Fibroblast of gingiva (primary cell): ENCODE measurements around the gene LRRC47.

Experiments
- DNase-seq: peaks from one replicate; pipeline ENCODE4 v3.0.0-alpha.2; 2011; ENCODE audit warnings: low read depth

Gene LRRC47

DNA sequence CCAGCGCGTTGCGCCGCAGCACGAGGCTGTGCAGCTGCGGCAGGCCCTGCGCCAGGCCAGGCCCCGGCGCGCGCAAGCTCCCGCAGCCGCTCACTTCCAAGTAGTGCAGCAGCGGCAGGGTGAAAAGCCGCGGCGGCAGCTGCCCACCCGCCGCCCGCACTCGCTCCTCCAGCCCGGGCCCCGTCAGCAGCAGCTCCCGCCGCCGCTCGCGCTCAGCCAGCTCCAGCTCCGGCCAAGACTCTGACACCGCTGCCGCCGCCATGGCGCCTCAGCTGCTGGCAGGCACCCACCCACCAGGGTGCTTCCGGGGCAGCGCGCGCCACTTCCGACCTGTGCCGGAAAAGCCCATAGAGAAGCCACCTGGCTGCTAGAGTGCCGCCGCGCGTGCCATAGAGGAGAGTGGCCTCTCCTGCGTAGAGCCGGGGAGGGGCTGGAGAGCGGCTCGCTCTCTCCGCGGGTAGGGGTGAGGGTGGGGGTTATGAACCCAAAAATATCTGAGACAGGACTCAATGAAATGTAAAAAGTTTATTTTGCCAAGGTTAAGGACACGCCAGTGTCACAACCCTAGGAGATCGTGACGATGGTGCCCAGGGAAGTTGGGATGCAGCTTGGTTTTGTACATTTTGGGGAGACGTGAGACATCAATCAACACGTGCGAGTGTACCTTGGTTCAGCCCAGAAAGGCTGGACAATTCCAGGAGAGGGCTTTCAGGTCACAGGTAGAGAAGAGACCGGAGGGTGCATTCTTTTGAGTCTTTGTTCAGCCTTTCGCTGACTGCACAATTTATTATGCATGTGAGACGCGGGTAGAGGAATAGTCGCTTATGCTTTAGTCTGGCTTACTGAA is at the start of gene LRRC47:
TSS of gene LRRC47 (minus strand) at position 284 of the 847 bp plus-strand sequence. CDS start at position 262, 22 bp downstream.
- peak; percentile 90 for DNase-seq

DNA sequence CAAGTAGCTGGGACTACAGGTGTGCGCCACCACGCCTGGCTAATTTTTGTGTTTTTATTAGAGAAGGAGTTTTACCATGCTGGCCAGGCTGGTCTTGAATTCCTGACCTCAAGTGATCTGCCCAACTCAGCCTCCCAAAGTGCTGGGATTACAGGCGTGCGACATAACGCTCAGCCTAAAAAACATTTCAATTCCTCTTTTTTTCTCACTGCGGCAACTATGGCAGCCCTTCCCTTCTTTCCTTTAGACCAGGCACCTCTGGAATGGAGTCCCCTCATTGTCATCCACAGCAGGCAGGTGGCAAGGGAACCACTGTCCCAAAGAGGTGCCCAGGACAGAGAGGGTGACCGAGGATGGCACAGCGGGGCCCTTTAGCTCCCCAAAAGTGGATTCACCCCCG is 46.6 kb upstream of the LRRC47 start:
- DNase-seq, result no peak

DNA sequence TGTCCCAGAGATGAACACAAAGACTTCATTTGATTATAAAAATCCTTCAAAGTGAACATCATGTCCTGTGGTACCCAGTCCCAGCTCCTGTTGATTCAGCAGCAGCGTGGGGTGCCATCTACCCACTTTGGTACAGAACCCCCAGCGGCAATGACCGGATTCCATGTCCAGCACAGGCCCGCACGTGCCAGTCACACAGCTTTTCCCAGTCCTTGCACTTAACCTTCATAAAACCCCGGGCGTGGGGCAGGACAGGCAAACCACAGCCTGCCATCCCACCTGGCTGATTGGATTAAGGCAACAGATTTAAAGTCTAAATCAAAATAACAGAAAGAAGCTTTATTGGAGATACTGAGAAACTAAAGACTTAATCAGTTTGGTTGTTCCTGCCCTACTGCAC is 45.2 kb upstream of the LRRC47 start:
- DNase-seq, result no peak

DNA sequence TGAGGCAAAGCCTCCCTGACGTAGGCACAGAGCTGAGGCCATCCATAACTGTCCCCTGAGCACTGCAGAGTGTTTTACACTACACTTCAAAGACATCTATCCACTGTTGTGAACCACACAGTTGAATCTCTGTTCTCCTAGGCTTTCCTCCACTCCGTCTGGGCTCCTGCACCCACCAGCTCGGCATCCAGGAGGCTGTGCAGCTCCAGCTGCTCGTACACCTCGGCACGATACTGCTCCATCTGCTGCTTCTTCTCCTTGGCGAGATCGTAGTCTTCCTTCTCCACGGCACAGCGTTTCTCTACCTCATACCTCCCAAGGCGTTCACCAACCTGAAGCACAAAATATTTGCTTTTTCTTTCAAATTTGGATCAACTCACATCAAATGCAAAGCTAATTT is 42.5 kb upstream of the LRRC47 start:
- no peak for DNase-seq

DNA sequence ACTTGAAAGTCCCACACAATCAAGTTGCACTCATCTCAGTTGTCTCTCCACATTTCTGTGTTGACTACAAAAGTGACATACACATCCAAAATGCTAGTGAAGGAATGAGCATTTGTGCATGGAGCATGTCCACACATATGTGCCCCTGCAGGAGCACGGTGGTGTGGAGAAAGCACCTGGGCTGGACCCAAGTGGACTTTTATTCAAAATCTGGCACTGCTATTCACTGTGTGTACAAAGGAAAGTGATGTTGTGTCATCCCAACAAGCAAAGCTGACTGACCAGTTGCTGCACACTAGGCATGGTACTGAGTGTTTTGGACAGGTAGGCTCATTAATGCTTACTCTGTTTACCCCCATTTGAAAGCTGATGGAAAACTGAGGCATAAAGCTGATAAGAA is 41.4 kb upstream of the LRRC47 start:
- DNase-seq, result no peak

DNA sequence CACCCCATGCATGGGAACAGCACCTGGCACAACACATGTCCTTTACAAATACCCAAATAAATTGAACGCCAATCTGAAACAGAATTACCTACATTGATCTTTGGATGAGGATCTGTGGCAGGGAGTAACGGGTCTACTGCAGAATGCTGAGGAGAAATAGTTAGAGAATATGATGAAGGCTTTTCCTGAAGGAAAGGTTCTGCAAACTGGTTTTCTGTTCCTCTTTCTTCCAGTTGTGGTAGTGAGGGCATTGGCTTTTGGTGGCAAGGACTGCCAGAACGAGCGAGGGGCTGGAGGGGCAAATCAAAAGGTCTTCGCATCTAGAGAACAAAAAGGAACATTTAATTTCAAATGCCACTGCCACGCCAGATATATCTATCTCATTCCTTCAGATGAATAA is 40.9 kb upstream of the LRRC47 start:
- no peak for DNase-seq

DNA sequence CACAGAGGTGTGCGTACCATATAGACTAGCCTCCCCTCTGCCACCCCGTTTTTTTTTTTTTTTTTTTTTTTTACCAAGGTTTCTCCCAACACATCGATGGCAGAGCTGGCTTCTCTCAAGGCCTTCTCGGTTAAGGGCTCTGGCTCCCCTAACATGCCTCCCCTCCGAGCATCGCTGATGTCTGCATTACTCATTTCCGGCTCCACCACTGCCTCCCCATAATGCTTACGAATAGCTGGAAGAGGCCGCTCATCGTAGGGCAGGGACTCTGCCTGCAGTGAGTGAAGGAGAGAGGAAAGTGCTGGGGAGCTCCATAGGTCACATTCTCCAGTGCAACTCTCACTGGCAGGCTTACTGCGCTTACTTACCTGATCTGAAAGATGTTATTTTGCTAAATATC is 40.1 kb upstream of the LRRC47 start:
- no peak for DNase-seq

DNA sequence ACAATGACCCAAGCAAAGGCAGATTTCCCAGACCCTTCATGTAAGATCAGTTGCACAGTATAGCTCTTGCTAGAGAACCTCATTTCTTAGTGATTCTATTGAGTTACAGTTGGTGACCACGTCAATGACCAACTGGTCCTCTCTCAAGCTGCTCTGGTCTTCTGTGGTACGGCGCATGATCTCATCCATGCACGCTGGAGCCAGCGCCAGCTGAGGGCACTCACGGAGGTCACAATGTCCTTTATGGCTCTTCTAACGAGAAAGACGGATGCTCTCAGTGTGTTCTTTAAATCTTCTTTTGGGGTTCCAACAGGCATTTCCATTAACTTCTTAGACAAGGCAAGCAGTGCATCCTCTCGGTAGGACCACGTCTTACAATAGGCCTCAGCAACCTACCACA is 38.4 kb upstream of the LRRC47 start:
- DNase-seq, result no peak

DNA sequence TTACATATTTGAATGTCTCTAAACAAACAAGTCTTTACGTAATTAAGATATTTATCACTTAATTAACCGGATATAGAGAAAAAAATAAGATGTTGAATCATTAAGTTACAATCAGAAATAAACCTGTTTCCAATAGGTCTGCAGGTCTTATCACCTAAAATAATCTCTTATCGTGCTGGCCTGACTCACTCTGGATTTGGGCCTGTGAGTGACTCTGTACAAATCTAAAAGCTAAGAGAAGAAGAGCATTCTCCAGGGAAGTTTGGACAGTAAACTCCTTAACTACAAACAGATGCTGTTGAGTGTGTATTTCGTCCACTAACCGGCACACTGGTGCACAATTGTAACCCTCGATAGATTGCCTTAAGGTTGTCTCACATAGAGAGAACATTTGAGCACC is 35.4 kb upstream of the LRRC47 start:
- DNase-seq, result peak; percentile 10

DNA sequence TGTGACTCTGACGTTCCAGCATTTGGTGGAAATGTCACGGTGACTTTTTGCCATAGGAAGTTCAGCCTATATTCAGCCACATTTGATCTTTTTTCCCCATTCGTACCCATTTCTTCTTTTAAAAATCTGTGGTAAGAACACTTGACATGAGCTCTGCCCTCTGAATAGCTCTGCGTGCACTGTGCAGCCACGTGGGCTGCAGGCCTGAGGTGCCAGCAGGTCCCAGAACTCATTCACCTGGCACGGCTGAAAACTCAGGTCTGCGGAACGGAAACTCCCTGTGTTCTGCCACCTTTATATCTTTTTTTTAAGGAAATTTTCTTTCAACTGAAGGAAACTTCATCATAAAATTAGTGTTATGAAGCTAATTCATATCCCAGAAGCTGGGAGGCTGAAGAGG is 32.1 kb upstream of the LRRC47 start:
- DNase-seq, result no peak

DNA sequence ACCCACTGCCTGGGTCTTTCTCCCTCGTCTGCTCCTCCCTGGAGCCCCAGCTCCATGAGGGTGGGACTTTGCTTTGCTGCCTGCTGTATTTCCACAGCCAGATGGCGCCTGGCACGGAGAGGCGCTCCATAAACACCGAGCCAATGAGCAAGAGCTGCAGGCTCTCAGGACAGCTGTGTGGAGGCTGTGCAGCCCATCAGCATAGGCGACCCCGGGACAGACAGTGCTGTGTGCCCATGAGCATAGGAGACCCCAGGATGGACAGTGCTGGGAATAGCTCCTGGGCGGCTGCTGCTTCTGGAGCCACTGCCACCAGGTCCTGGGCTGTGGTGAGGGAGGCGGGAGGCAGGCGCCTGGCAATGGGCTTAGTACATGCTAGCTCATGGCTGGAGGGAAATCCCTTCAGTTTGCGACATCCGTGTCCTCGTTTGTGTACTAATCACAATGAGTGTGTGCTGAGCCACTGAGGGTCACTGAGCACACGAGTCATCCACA is 31.6 kb upstream of the LRRC47 start:
- DNase-seq, result no peak

DNA sequence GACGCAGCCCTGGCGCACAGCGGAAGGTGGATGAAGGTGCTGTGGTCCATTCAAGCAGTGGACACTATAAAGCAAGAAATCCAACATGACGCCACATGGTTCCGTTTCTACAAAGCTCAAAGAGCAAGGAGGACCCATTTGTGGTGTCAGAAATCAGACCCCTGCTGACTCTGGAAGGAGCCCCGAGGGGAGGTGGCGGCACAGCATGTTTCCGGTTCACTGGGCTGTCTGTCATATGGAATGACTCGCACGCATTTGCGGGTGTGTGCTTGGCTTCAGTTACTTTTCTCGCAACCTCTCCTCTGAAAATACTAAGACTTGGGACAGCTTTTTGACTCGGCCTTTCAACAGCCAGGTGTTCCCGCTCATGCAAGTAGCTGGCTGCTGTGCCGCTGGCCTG is 29.1 kb upstream of the LRRC47 start:
- no peak for DNase-seq

DNA sequence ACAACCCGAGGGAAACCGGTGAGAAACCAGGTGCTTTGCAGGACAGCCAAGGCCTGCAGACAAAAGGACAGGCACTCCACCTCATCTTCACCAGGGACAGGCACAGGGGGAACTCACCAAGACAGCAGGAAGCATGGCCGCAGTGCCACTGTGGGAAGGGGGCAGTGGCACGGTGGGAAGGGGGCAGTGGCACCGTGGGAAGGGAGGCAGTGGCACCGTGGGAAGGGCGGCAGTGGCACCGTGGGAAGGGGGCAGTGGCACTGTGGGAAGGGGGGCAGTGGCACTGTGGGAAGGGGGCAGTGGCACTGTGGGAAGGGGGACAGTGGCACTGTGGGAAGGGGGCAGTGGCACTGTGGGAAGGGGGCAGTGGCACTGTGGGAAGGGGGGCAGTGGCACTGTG is 28.4 kb upstream of the LRRC47 start:
- DNase-seq, result no peak

DNA sequence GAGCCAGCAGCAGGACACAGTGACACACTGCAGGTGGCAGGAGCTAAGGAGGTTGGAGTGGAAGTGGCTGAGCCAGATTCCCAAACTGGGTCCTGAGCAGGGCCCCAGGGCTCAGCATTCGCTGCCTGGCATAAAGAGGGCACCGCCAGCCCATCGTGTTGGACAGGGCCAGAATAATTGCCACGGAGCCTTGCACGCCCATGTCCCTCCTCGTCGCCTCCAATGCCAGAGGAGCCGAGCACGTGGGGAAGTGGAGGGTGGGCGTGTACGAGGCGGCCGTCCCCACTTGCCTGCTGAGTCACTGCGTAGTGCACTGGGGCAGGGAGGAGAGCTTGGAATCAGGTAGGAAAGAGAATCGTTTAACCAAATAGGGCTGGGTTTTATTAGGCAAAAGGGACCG is 26.1 kb upstream of the LRRC47 start:
- no peak for DNase-seq

DNA sequence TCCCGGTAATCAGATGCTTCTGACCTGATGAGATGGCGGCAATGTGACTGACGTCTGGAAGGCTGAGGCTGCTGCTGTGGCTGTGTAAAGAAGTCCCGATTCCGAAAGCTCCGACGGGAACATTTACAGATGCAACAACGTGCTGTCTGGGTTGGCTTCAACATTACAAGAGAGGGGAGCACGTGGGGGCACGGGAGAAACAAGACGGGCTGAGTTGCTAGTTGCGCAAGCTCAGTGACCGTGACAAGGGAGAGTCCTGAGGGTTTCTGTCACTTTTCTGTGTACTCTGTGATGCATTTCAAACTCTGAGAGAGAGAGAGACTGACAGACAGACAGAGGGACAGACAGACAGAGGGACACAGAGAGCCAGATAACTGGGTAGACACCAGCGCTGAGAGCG is 25.6 kb upstream of the LRRC47 start:
- DNase-seq, result no peak

DNA sequence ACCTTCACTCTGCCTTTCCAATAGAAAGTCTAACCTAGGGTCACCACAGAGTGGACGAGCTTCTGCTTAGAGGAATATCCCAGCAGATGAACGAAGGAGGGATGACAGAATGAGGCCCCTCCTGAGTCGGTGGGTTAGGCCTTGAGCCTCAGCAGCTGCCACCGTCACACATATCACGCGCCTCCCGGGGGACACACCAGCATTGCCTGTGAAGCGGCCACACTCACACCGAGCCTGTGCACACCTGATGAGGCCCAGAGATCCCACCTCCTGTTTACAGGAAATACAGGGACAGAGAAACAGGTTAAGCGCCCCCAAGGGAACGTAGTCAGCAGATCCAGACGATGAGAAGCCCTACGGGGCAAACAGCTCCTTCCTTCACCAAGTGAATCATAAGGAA is 25.1 kb upstream of the LRRC47 start:
- no peak for DNase-seq

DNA sequence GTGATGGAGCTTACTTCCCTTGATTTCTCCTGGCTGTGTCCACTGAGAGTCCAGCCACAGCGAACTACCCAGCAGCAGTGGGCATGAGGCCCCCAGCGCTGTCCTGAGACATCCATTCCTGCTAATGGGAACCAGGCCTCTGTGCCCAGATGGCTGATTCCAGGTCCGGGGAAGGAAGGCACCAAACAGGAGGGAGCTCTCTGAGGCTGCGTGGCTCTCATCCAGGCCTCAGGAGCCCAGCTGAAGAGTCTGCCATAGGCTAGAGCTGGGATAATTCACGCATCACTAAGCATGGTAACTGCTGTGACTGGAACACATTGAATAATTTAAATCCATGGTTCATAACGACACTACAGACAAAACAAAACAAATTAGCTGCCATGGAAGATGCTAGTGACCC is 24.7 kb upstream of the LRRC47 start:
- DNase-seq, result no peak

DNA sequence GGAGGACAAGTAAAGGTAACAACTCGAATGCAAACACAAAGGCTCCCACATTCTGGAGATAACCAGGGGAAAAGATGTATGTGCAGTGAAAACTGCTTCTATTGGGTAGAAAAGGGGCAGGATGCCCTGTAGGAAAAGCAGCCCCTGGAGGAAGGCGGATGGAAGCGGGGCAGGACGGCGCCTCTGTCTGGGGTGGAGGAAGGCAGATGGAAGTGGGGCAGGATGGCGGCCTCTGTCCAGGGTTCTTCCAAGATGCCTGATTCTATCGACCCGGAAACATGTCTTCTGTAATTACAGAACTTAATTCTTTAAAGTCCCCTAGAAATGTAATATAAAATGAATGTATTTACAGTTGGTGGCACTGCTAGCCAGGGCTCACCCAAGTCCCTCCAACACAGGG is 24.0 kb upstream of the LRRC47 start:
- no peak for DNase-seq

DNA sequence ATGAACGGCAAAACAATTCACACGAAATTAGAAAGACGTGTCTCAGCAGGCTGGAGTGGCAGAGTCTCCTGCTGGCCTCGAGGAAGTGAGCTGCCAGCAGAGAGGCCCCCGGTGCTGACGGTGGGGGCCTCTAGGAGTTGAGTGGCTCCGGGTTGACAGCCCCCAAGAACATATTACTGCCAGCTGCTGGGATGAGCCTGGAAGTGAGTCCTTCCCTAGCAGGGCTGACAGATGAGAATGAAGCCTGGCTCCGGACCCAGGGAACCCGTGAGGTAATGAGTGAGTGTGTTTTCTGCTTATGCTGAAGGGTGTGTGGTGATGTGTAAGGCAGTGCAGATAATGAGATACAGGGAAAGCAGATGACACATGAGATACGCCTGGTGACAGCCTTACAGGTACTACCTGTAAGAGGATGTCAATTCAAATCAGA is 23.5 kb upstream of the LRRC47 start:
- DNase-seq, result no peak

DNA sequence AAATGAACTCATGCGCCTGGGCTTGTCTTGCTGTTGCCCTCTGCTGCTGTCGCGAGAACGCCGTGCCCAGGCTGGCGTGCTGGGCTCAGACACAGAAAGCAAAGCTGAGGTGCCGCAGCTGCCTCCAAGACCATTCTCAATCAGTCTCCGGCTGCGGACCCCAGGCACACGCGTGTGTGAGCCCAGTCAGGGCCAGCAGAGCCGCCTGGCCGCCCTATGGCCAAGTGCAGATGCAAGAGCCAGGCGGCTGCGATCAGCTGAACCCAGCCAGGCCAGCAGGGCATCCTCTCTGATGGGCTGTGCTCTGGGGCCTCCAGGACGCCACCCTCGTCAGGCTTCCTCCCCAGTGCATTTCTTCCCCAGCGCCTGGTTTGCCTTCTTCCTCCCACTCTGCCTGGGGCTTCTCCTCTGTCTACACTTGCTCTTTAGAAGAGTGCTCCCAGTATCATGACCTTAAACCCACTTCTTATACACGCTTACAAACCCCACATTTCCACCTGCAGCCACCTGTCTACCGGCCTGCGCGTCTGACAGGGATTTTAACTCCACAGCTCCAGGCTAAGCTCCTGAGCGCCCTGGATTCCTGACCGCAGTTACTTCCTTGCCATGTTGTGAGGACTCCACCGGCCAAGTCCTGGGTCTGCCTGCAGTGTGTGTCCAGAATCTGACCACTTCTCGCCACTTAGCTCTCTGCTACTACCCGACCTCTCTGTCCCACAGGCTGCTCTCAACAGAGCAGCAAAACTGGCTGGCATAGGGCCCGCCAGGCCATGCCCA is 21.7 kb upstream of the LRRC47 start:
- no peak for DNase-seq

DNA sequence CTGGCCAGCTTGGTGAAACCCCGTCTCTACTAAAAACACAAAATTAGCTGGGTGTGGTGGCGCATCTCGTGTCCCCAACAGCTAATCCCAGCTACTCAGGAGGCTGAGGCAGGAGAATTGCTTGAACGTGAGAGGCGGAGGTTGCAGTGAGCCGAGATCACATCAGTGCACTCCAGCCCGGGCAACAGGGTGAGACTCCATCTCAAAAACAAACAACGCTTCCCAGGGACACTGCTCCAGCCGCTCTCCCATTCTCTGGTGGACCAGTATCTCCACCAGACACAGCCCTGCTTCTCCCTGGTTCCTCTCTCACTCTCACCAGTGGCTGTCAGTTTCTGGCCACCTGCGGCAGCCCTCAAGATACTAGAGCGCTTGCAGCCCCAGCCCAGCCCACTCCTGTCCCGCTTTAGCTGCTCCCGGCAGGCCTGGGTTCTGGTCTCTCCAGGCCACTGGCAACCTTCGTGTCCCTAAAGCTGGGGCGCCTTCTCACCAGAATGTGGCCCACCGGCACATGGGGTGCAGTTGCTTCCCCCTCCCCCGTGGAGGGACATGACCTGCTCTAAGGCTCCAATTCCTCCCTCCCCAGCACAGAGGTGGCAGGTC is 20.9 kb upstream of the LRRC47 start:
- no peak for DNase-seq

DNA sequence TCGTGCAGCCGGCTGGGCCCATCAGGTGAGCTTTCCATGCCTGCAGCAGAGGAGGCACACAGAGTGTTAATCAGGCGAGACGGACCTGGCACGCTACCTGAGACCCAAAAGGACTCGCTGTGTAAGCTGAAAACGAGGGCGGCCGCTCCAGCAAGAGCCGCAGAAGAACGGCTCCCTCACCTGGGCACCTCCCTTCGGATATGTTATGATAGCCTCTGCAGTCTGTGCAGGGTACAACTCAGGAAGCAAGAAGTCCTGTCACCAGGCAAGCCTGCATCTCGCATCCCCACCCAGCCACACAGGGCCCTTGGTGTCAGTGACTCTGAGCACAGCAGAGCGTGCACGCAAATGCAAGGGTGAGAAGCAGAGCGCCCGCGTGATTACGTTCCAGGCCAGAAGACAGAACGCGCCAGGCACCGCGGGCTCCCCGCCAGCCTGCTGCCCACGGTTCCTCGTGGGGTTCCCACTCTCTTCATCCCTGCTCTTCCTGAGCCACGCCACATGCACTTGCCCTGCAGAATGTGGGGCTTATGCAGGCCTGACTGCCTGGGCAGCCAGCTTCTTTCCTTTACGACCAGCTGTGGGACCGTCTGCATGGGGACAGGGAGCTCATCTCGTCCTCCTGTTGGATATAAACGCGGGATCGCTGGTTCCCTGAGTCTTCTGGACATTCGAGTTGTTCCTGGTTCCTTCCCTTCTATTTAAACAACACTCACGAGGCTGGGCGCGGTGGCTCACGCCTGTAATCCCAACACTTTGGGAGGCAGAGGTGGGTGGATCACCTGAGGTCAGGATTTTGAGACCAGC is 20.2 kb upstream of the LRRC47 start:
- DNase-seq, result no peak
